Type B pancreatic cell (in vitro differentiated cells): Measurements from ENCODE around the gene PML. TPM values are rescaled to one million over a fixed set of nuclear protein-coding genes. Genes with fewer than 3 reads are reported as not detected.

Experiments used
- DNase-seq: peaks from one replicate; pipeline ENCODE4 v3.0.0; 2021; ENCODE audit warnings: mixed read lengths; ENCODE audit not compliant: unreplicated experiment; ENCODE audit errors: extremely low spot score
- H3K27ac Mint-ChIP-seq: 2 replicates; pipeline ENCODE4 v1.8.0; 2021; ENCODE audit warnings: mild to moderate bottlenecking, mixed read lengths
- H3K27me3 Mint-ChIP-seq: 2 replicates; pipeline ENCODE4 v1.8.0; 2021; ENCODE audit warnings: mixed read lengths
- H3K36me3 Mint-ChIP-seq: 2 replicates; pipeline ENCODE4 v1.8.0; 2021; ENCODE audit warnings: mixed read lengths
- H3K4me1 Mint-ChIP-seq: one replicate; pipeline ENCODE4 v1.8.0; 2021; ENCODE audit warnings: mixed read lengths; ENCODE audit not compliant: unreplicated experiment
- H3K4me3 Mint-ChIP-seq: 2 replicates; pipeline ENCODE4 v1.8.0; 2021; ENCODE audit warnings: mild to moderate bottlenecking, mixed read lengths
- H3K9me3 Mint-ChIP-seq: 2 replicates; pipeline ENCODE4 v1.8.0; 2021; ENCODE audit warnings: mixed read lengths
- total RNA-seq: library from RNA; stranded (reverse); gene quantifications from 2 replicates; pipeline ENCODE4 v1.2.1, GENCODE V29; 2021; ENCODE audit warnings: low replicate concordance
- TF ChIP-seq, protein P1 (sequence below): fragments of 200-600 bp; sonication (generic); conservative IDR thresholded peaks from 2 replicates; pipeline ENCODE4 v1.5.0; 2021; ENCODE audit warnings: antibody characterized with exemption, mild to moderate bottlenecking

PML gene
- total RNA-seq, 1 donor from 2014 or later: 29.8 TPM

- Mint-ChIP-seq H3K27me3 (no peaks in the 10 kb centered on the region), H3K27ac (no peak overlapping the region), H3K4me3 (no peak overlapping the region)
Measured at GRCh38 chr15:74008901-74009300, 14.4 kb downstream of the PML start.

DNA sequence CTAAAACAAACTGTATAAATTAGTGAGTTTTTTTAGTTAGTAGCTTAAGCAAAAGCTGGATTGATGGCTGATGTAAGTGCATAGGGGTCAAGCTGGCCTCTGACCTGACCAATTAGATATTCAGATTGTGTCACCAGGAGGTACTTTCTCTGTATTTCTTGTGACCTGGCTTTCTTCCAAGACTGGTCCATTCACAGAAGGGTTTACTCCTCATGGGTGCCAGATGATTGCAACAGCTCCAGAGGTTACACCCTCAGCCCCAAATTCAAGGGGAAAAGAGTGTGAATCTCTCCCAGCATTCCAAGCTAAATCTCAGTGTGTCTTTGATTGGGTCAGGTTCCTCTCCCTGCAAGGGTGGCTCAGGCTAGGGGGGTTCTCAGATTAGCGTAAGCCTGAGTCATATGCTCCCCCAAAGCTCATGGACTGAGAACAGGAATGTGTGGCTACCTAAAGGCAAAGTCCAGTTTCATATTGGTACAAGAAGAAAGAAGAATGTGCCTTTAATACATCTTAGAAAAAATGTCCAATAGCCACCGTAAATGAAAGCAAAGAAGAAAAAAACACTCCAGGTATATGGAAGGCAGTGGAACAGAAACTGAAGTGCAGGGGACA is 16.5 kb downstream of the PML start:
- Mint-ChIP-seq H3K36me3 (peaks cover 26% of the 10 kb centered on the region), H3K9me3 (no peaks in the 10 kb centered on the region), H3K27me3 (no peaks in the 10 kb centered on the region), H3K4me3 (no peak overlapping the region), H3K27ac (no peak overlapping the region), H3K4me1 (peaks cover 17% of the 10 kb centered on the region)
- TF ChIP-seq, protein P1, sequence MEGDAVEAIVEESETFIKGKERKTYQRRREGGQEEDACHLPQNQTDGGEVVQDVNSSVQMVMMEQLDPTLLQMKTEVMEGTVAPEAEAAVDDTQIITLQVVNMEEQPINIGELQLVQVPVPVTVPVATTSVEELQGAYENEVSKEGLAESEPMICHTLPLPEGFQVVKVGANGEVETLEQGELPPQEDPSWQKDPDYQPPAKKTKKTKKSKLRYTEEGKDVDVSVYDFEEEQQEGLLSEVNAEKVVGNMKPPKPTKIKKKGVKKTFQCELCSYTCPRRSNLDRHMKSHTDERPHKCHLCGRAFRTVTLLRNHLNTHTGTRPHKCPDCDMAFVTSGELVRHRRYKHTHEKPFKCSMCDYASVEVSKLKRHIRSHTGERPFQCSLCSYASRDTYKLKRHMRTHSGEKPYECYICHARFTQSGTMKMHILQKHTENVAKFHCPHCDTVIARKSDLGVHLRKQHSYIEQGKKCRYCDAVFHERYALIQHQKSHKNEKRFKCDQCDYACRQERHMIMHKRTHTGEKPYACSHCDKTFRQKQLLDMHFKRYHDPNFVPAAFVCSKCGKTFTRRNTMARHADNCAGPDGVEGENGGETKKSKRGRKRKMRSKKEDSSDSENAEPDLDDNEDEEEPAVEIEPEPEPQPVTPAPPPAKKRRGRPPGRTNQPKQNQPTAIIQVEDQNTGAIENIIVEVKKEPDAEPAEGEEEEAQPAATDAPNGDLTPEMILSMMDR: no peak
- DNase-seq: no peak

More at GRCh38 chr15:74008901-74009300, 14.4 kb downstream of the PML start:
- H3K36me3 Mint-ChIP-seq: peaks cover 24% of the 10 kb centered on the region
- peaks cover 17% of the 10 kb centered on the region for H3K4me1 Mint-ChIP-seq
- DNase-seq: no peak
- H3K9me3 Mint-ChIP-seq: no peaks in the 10 kb centered on the region
- TF ChIP-seq, protein P1: no peak

DNA sequence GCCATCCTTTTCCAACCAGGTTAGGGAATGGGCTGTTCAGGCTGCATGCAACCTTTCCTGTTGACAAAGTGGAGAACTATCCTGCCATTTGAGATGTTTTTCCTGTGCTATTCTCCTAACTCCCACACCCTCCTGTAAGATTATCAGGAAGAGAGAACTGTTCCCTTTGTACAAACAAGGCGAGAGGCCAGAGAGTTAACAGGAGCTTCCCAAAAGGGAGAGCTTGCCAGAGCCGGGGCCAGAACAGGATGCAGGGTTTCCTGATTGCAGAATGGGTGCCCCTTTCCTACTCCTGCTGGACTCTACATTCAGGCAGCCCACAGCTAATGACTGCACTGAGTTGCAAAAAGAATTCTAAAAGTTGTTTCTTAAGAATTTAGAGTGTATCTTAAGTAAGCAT is 17.1 kb downstream of the PML start:
- no peak for DNase-seq
- Mint-ChIP-seq H3K4me3 (no peak overlapping the region), H3K9me3 (no peaks in the 10 kb centered on the region), H3K27ac (no peak overlapping the region), H3K4me1 (peaks cover 17% of the 10 kb centered on the region), H3K36me3 (peaks cover 22% of the 10 kb centered on the region), H3K27me3 (no peaks in the 10 kb centered on the region)
- TF ChIP-seq, protein P1: no peak

DNA sequence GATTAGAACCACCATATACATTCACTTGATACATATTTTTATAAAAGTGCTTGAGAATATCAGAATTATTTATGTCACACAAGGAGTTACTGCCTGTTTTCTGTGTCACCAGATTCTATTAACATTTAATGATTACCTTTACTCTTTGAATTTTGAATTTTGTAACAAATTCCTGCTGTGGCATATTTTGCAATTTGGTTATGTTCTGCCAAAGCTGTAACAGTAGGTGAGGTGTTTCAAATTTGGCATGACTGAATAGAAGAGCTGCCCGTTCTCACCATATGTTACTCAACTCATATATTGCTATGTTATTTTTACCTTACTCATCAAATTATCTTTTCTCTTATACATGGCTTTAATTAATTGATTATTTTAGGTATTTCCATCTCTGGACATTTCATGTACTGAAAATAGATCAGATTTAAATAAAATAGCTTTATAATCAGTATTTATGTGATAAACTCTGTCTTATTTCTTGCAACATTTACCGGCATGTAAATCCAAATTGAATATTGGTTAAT is 18.9 kb downstream of the PML start:
- TF ChIP-seq, protein P1: no peak
- DNase-seq: no peak
- no peak overlapping the region for H3K4me3 Mint-ChIP-seq
- no peak overlapping the region for H3K27ac Mint-ChIP-seq
- H3K4me1 Mint-ChIP-seq: peaks cover 11% of the 10 kb centered on the region
- no peaks in the 10 kb centered on the region for H3K27me3 Mint-ChIP-seq
- H3K36me3 Mint-ChIP-seq: peaks cover 11% of the 10 kb centered on the region
- no peaks in the 10 kb centered on the region for H3K9me3 Mint-ChIP-seq

GRCh38 chr15:74019734-74020133 is 25.2 kb downstream of the PML start:
- H3K4me3 Mint-ChIP-seq: no peak overlapping the region
- TF ChIP-seq, protein P1: no peak
- H3K4me1 Mint-ChIP-seq: no peaks in the 10 kb centered on the region

More at GRCh38 chr15:74019734-74020133, 25.2 kb downstream of the PML start:
- Mint-ChIP-seq H3K36me3 (peaks cover 18% of the 10 kb centered on the region), H3K27ac (no peak overlapping the region), H3K27me3 (no peaks in the 10 kb centered on the region), H3K9me3 (no peaks in the 10 kb centered on the region)
- DNase-seq: no peak
